HG02884 (cell line): ENCODE data around the gene CCDC24.
A peak's percentile ranks its signal among the peaks of the same experiment; 100 is the strongest.

ENCODE experiments used
- ATAC-seq: cut with Tn5 transposase; IDR thresholded peaks from one replicate; pipeline ENCODE4 v1.9.1; 2021; ENCODE audit warnings: mild to moderate bottlenecking, moderate library complexity; ENCODE audit not compliant: unreplicated experiment

Gene CCDC24

DNA sequence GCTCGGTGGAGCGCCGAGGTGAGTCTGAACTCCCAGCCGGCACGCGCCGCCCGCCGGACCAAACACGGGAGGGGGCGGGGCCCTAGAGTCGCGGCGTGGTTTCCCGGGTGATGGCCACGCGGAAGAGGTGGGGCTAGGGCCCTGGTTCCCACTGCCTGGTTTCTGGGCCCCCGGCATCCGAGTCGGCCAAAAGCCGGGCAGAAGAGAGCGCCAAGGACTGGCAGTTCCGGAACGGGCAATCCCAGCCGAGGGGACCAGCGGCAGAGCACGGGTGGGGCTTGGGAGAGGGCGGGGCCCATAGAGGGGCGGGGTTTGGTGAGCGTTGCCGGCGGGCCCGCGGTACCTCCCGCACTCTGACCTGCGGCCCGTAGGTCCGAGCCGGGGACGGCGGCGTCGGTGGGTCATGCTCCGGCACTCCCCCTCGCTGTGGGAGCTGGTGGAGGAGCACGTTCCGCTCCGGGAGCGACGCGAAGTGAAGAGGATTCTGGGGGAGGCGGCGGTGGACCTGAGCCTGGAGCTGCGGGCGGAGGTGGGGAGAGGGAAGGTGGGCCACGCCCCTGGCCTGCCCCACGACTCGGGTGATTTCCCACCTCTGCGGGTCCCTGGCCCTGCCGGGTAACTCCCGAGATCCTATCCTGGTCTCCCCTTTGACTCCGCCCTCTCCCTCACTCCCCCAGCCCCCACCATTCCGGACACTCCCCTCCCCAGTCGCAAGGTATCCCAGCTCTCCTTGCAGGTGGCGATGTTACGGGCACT, at the start of gene CCDC24:
Gene CCDC24, plus strand, starts transcription at position 124 of the 756 bp plus-strand sequence. Its CDS starts 280 bp downstream, at position 404.
- ATAC-seq: peak; percentile 70

DNA sequence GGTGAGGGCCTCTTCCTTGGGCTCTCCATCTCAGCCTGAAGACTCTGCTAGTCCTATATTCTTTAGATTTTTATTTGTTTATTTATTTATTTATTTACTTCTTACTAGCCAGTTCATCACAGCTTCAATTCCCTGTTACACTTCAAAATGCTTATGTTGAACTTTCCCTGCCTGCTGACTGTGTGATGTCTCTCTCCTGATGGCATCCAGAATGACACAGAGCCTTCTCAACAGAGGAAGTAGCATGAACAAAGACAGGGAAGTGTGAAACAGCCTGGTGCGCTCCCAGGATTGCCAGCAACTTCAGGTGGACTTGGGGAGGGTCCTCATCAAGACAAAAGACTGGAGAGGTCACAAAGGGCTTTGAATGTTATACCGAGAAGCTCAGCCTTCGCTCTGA, 49.0 kb upstream of the CCDC24 start:
- no peak for ATAC-seq

DNA sequence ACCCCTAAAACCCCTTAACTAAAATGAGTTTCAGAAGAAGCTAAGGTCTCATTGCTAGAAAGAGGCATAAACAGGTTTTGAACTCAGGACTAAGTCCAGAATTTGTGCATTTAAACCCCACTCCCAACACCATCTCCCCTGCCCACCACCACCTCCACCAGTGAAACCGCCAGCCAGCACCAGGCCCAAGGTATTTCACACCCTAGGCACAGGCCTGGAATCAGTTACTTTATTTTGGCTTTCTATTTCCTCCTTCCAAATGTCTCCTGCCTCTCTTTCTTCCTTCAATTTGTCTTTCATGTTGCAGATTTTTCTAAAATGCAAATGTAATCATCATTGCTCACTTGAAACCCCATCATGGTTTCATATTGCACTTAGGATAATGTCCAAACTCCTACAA, 46.5 kb upstream of the CCDC24 start:
- ATAC-seq: no peak

DNA sequence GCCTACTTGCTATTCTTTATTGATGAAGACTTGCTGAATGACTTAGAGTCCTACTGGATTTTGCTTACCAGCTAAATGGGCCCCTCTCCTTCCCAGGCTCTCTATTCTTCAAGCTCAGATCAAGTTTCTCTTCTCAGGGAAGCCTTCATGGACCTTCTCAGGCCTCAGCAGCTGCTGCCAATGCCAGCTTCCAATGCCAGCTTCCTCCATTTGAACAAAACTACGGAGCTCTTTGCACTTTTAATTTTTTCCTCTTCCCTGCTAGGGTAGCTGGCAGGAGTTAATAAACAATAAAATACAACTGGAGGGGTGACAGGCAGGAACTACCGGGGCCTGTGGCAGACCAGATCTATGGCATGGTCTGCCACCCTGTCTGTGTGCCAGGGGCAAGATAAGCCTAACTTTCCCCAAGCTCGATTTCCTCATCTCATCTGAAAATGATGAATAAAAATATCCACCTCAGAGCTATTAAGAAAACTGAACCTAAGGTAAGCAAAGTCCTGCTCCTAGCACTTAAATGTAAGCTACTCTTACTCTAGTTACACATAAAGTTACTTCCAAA, 45.6 kb upstream of the CCDC24 start:
- ATAC-seq: no peak

DNA sequence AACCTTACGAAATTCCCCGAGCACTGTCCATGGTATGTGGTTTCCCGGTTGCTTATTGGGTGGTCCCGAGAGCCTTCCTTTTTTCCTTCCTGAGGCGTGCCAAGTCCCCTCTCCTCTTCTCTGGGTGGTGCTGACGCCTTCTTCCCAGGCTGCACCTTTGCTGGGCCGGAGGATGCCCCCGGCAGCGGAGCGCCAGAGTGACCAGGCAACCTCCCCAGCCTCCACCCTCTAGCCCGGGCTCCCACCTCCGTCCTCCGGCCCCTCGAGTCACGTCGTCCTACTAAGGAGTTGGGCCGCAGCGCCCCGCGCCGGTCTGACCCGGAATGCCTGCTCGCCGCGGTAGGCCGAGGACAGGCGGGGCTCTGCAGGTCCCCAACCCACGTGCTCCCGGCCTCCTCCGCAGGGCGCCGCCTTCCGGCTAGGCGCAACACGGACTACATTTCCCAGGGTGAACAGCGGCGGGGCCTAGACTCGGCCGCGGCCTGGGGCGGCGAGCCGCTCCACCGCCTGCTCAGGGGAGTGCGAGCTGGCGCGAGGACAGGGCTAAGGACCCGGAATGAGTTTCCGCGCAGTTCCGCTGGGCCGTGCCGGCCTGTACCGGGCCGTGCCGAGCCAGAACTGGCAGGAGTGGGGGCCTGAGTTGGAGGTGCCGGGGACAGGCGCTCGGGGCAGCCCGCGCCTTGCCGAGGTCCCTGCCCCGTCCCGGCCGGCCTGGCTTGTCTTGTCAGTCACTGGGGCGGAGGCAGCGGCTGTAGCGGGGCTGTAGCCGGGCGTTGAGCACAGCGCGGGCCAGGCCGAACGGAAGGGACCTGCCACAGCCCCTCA, 45.0 kb upstream of the CCDC24 start, which contains the start of gene IPO13:
Gene IPO13, plus strand, starts transcription at position 715 of the 825 bp plus-strand sequence. CDS start 651 bp downstream, outside the sequence.
- ATAC-seq: peak; percentile 92

DNA sequence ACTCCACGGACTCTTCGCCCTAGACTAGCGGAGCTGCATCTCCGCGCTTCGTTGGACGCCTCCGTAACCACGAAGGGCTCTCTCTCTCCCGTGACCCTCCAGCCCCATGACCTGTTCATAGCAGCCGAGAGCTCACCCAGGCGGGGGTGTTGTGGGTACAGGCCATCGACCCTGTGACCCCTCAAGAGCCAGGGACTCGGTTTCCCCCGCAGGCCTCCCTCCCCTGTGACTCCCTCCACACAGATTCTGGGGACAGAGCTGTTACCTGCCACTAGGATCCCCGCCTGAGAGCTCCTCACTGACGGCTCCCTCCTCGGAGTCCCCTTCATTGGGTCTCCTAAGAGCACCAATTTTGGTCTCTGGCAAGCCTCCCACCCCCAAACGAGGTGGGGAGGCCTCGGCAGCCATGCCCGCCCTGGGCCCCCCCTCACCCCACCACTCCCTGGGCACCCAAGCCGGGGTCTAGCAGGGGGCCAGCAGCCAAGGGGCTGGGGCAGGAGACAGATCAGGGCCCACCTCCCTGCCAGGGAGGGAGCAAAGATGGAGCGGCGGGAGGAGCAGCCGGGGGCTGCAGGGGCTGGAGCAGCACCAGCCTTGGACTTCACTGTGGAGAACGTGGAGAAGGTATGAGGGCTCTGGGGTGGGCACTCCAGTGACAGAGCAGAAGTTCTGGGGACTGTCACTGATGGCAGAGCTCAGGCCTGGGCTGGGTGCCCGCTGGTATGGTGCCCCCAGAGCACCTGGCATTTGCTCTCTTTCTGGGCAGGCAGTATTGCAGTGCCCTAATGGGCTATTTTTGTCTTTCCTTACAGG, 44.1 kb upstream of the CCDC24 start:
- peak; percentile 23 for ATAC-seq

DNA sequence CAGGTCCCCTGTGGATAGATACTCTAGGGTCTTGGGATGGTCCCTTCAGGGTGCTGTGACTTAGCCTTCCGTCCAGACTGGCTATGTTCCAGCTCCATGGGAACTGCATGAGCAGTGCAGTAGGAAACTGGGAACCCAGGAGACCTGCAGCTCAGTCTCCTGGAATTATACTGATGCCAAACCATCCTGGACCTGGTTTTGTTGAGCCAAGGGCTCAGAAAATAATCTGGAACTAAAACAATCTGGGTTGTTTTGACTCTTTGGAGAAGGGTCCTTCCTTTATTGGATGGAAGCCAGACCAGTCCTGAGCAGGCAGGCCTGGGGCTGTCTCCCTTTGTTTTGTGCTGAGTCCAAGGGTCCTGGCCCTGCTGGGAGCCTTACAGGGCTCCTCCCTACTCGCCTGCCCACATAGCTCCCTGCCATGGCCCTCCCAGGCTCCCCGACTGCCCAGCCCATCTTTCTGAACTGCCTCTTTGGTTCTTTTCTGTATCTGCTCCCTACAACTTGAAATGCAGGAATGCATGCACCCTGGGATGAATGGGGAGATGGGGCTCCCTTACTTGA, 43.4 kb upstream of the CCDC24 start:
- no peak for ATAC-seq

DNA sequence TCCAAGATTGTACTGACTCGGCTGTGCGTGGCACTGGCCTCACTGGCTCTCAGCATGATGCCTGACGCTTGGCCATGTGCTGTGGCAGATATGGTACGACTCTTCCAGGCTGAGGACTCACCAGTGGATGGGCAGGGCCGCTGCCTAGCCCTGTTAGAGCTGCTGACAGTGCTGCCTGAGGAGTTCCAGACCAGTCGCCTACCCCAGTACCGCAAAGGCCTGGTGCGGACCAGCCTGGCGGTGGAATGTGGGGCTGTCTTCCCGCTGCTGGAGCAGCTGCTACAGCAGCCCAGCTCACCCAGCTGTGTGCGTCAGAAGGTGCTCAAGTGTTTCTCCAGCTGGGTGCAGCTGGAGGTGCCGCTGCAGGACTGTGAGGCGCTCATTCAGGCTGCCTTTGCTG, 41.7 kb upstream of the CCDC24 start:
- ATAC-seq: no peak

DNA sequence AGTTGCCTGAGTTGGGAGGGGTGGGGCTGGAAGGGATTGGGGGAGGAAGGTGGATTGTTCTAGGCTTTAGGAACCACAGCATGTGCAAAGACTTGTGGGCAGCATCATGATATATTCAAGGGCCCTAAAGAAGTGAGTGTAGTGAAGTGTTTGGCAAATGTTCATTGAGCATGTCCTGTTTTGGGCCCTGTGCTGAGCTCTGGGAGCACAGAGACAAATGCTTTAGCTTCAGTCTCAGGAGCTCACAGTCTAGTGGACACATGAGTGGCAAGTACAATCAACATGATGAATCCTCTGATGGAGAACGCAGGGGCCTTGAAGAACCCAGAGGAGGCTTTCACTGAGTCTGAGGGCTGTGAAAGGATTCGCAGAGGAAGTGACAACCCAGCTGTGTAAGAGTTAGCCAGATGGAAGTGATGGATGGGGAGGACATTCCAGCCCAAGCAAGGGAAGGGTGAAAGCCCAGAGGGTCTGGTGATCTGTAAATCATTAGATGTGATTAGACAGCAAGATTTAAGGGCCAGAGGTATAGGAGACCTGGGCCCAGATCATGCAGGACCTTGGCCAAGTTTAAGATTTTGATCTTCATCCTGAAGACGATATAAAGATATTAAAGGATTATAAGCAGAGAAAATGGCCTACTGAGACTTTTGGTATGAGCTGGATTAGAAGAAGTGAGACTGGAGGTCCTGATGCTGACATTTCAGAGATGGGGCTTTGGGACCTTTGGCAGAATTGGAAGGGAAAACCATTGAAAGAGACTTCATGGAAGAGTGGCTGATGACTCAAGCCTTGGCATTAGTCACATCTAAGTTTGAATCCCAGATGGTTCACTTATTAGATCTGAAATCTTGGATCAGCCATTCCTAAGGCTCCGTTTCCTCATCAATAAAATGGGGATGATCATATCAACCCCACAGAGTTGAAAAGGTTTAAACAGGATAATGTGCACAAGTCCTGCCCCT, 40.1 kb upstream of the CCDC24 start:
- ATAC-seq: no peak

DNA sequence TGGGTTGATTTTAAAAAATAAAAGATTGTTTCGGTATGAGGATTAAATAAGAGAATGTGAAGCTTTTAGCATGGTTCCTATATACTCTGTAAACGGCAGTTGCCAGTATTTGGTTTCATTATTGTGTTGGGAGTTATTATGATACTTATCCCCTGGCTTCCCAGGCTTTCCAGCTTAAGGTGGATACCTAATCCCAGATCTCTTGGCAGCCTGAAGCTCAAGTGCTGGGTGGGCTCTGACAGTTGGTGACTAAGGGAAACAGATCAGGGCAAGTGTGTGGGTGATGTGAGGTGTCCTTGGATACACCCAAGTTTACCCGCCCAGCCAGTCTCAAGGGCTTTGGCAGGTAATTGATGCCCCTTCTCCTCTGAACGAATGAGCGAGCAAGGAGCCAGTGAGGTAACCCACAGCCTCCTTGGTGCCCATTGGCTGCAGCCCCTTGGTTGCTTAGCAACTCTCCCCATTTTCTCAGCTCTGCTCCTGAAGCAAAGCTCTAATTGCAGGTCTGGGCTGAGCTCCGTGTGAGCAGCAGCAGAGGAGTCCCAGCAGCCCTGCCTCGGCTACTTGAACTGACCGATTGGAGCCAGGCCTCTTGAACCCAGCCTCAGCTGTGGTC, 38.6 kb upstream of the CCDC24 start:
- no peak for ATAC-seq

DNA sequence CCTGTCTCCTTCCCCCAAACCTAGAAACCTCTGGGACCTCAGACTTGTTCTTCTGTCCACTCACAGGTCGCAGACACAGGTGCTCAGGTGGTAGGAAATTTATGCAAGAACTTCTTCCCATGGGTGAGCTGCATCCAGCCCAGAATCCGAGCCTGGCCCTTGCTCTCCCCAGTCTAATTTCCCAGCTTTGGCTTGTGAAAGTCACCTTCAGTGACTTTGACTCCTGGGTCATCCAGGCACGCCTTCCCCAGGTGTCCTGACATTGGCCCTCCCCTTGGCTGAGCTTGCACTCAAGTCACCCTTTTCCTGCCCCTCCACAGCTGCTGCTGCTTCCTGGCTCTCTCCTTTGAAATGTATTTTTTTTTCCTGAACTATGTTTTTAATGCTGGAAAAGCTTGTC, 38.0 kb upstream of the CCDC24 start:
- ATAC-seq: no peak

DNA sequence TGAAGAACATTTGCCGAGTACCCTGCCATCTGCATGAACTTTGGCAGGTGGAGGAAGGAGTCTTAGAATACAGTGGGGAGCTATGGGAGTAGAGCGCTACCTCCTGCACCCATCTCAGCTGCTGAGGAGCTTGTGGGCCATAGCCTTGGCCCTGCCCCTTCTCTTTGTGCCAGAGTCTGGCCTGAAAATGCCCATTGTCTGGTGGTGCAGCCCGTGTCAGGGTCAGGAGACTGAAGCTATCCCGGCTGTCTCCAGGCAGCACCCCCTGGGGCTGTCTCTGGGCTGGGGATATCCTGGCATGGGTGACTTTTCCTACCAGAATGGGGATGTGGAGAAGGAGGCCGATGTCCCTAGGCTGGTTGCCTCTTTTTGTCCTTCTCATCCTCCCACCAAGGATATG, 37.4 kb upstream of the CCDC24 start:
- ATAC-seq: no peak

DNA sequence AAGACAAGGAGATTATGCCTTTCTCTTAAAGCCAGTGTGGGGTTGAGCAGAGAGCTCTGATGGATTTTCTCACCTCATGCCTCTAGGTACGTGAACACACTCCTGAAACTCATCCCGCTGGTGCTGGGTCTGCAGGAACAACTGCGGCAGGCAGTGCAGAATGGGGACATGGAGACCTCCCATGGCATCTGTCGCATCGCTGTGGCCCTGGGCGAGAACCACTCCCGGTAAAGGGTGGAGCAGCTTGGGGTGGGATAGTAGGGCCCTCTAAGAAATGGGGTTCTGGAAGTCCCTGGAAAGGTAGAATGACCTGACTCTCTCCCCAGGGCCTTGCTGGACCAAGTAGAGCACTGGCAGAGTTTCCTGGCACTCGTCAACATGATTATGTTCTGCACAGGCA, 35.2 kb upstream of the CCDC24 start:
- ATAC-seq: no peak

DNA sequence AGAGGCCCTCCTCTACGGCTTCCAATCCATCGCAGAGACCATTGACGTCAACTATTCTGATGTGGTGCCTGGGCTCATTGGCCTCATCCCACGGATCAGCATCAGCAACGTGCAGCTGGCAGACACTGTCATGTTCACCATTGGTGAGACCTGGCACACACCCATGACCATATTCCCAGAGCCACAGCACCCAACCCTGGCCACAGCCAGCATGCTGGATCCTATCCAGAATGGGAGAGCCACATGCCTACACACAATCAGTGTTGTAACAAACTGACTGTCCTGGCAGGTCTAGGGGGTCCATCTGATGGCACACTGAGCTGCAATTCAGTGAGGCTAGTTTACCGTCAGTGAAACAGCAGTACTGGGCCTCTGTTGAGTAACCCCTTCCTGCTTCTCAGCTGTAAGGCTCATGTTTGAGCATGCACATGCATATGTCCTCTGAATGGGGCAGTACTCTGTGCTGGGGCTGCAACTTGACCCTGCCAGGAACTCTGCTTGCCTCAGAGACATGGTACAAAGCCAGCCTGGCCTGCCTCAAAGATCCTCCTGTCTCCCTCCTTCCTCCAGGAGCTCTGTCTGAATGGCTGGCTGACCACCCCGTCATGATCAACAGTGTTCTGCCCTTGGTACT, 33.9 kb upstream of the CCDC24 start:
- no peak for ATAC-seq

DNA sequence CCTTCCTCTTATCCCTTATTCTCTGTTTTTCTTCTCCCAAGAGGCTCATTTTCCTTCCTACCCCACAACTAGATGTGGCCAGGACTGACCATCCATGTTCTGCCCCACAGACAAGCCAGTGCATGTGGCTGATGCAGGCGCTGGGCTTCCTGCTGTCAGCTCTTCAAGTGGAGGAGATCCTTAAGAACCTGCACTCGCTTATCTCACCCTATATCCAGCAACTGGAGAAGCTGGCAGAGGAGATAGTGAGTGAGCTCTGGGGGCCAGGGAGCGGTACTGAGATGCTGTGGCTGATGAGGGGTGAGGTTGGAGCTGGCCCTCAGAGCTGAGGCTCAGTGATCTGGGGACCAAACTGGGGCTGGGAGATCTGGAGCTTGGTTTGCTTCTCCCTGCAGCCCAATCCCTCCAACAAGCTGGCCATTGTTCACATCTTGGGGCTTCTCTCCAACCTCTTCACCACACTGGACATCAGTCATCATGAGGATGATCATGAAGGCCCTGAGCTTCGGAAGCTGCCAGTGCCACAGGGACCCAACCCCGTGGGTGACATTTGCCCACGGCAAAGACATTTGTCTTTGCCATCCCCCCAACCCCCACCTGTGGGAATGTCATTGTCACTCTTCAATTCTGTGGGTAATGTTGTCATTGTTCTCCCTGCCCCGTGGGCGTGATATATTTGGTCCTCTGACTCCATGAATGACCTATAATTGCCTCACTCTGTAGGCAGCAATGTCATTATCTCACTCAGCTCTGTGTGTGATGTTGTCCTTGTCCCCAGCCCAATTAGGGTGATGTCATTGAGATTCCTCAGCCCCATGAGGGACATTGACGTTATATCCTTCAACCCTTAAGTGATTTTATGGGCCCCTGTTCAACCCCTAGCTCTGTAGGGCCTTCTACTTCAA, 32.8 kb upstream of the CCDC24 start:
- ATAC-seq: no peak

DNA sequence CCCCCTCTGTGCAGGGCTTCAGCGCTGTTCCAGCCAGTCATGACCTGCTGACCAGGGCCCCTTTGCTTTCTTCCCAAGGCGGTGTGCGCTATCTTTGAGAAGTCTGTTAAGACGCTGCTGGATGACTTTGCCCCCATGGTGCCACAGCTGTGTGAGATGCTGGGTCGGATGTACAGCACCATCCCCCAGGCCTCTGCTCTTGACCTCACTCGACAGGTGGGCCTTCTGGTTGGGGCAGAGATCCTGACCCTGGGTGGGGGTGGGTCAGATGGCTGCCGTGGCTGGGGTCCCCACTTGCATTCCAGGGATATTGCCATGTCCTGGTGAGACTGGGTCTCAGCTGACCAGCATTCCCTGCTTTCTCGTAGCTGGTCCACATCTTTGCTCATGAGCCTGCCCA, 30.6 kb upstream of the CCDC24 start:
- ATAC-seq: no peak

DNA sequence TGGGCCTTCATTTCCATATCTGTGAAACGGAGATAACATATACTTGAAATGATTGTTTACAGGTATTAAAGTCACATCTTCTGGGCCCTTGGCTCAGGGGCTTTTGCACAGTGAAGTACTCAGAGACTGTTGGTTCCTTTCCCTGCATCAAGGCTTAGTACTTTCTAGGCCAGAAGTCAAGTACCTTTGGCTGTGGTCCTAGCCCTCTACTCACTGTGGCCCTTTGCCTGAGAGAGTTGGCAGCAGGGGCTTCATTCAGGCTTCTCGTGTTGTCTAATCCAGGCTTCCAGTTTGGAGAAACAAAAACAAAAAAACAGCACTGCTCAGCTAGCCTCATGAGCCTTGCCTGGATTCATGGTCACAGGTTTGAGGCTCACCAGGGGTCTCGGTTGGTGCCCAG, 29.7 kb upstream of the CCDC24 start:
- ATAC-seq: no peak

DNA sequence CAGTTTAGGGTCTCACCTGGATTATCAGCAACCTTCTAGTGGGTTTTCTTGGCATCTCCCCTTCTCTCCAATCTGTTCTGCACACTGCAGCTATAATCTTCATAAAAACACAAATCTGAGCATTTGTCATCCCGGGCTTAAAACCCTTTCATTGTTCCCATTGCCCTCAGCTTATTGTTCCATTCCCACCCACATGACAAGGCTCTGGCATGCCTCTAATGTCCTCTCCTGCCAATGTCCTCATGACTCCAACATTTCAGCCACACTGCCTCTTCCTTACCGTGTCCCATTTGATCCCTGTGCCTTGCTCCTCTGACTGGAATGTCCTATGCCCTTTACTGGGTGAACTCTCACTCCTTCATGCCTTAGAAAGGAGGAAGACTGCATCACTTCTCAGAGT, 29.1 kb upstream of the CCDC24 start:
- ATAC-seq: no peak
